HG03342 (cell line): Measurements from ENCODE around the gene AMBP.

Source experiments
- ATAC-seq: cut with Tn5 transposase; IDR thresholded peaks from one replicate; pipeline ENCODE4 v1.9.1; 2021; ENCODE audit warnings: mild to moderate bottlenecking, moderate library complexity; ENCODE audit not compliant: unreplicated experiment

Gene AMBP

DNA sequence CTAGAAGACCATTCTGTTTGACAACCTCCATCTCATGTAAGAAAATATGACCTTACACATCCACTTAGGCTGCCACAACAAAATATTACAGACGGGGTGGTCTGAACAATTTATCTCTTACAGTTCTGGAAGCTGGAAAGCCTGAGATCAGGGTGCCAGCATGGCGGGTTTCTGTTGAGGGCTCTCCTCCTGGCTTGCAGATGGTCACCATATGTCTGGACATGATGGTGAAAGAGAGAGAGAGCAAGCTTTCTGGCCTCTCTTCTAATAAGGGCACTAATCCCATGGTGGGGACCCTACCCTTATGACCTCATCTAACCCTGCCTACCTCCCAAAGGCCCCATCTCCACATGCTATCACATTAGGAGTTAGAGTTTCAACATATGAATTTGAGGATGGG lies 66.0 kb downstream of the AMBP start:
- ATAC-seq = no peak

- no peak for ATAC-seq
Measured at GRCh38 chr9:114011313-114011712, 66.8 kb downstream of the AMBP start.
